ENCODE results near the gene CCDC197. TPM values are rescaled to one million over a fixed set of nuclear protein-coding genes. Genes with fewer than 3 reads are reported as not detected.
A peak's percentile ranks its signal among the peaks of the same experiment; 100 is the strongest.

CCDC197 gene
- total RNA-seq, 1 donor from 2014 or later = 1.2 TPM

DNA sequence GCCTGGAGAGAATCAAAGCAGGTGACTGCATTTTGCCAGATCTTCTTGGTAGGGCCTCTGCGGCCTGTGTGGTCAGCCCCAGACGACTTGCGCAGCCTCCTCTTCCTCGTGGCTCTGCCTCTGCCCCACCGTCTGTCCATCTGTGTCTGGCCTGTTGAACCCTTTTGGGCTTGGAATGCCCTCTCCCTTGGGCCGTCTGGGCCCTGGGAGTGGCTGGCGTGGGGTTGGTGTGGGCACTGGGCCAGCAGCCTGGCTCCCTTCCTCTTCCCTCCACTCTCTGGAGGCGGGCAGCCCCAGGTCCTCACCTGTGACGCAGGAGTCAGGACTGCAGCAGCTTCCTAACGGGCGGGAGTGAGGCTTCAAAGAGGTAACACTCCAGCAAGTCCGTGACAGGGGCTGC is 9.7 kb upstream of the CCDC197 start:
- peaks cover 42% of the 10 kb centered on the region for H3K4me1 ChIP-seq
- H3K27me3 ChIP-seq (ENCODE audit: low read depth) = no peaks in the 10 kb centered on the region
- H3K4me3 ChIP-seq = peak overlapping the region; percentile 50
- H3K27ac ChIP-seq (replicated peaks) = peak overlapping the region; percentile 89
- TF ChIP-seq, protein P1, sequence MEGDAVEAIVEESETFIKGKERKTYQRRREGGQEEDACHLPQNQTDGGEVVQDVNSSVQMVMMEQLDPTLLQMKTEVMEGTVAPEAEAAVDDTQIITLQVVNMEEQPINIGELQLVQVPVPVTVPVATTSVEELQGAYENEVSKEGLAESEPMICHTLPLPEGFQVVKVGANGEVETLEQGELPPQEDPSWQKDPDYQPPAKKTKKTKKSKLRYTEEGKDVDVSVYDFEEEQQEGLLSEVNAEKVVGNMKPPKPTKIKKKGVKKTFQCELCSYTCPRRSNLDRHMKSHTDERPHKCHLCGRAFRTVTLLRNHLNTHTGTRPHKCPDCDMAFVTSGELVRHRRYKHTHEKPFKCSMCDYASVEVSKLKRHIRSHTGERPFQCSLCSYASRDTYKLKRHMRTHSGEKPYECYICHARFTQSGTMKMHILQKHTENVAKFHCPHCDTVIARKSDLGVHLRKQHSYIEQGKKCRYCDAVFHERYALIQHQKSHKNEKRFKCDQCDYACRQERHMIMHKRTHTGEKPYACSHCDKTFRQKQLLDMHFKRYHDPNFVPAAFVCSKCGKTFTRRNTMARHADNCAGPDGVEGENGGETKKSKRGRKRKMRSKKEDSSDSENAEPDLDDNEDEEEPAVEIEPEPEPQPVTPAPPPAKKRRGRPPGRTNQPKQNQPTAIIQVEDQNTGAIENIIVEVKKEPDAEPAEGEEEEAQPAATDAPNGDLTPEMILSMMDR (IDR thresholded peaks at IDR 0.05; ENCODE audit: borderline replicate concordance) = no peak
- intact Hi-C loops (cut with micrococcal nuclease) = no loop called here
- H3K36me3 ChIP-seq = no peaks in the 10 kb centered on the region
- no peak for DNase-seq
- H3K9me3 ChIP-seq (replicated peaks) = no peaks in the 10 kb centered on the region

DNA sequence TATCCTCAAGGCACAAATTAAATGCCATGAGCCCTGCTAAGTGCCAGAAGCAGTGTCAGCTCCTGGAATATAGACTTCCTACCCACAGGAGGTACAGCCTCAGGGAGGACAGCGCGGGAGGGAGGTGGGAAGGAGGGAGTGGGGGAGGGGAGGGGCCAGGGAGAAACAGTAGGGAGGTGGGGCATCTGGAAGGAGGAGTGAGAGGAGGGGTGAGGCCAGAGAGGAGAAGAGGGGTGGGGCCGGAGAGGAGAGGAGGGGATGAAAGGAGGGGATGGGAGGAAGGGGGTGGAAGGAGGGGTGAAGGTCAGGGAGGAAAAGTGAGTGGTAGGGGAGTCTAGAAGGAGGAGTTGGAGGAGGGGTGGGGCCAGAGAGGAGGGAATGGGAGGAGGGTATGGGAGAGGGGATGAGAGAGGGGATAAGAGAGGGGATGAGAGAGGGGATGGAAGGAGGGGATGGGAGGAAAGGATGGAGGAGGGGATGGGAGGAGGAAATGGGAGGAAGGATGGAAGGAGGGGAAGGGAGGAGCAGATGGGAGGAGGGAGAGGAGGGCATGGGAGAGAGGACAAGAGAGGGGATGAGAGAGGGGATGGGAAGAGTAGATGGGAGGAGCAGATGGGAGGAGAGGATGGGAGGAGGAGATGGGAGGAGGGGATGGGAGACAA is 9.2 kb upstream of the CCDC197 start:
- intact Hi-C loops (cut with micrococcal nuclease) = no loop called here
- no peak for DNase-seq
- Histone ChIP-seq H3K9me3 (replicated peaks) (no peaks in the 10 kb centered on the region), H3K36me3 (no peaks in the 10 kb centered on the region), H3K27me3 (ENCODE audit: low read depth) (no peaks in the 10 kb centered on the region), H3K27ac (replicated peaks) (peak overlapping the region; percentile 89), H3K4me1 (peaks cover 36% of the 10 kb centered on the region), H3K4me3 (peak overlapping the region; percentile 50)
- TF ChIP-seq, protein P1 (IDR thresholded peaks at IDR 0.05; ENCODE audit: borderline replicate concordance) = no peak

DNA sequence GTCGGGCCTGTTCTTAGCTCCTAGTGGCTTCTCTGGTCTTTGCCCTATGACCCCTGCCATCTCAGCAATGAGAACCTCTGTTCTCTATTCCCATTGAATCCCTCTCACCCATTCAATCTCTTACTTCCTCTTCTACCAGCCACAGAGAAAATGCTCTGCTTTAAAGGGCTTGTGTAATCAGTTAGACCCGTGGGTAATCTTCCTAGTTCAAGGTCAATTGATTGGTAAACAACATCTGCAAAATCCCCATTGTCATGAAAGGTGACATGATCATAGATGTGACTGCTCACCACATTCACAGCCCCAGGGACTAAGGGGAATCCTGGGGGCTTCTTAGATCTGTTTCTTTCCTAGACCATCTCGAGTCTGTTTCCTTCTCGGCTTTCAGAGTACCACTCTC is 7.2 kb upstream of the CCDC197 start:
- H3K27ac ChIP-seq (replicated peaks) = no peak overlapping the region
- intact Hi-C loops (cut with micrococcal nuclease) = no loop called here
- TF ChIP-seq, protein P1 (IDR thresholded peaks at IDR 0.05; ENCODE audit: borderline replicate concordance) = no peak
- H3K36me3 ChIP-seq = no peaks in the 10 kb centered on the region
- H3K9me3 ChIP-seq (replicated peaks) = no peaks in the 10 kb centered on the region
- H3K4me3 ChIP-seq = no peak overlapping the region
- peaks cover 20% of the 10 kb centered on the region for H3K4me1 ChIP-seq
- no peak for DNase-seq
- no peaks in the 10 kb centered on the region for H3K27me3 ChIP-seq (ENCODE audit: low read depth)

DNA sequence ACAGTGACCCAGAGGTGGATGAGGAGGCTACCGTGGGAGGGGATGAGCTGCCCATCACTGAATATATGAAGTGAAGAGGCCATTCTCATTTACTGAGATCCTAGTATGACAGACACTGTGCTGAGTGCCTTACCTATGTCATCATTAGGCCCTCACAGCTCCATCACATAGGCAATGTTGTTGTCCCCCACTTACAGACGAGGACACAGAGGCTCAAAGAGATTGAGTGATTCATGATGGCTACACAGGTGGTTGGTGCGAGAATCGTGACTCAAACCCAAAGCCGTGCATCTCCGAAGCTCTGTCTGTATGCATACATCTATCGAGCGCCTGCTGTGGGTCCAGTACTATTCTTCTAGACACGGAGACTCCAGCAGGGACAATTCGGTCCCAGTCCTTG is 5.9 kb upstream of the CCDC197 start:
- TF ChIP-seq, protein P1 (IDR thresholded peaks at IDR 0.05; ENCODE audit: borderline replicate concordance) = no peak
- H3K27ac ChIP-seq (replicated peaks) = no peak overlapping the region
- intact Hi-C loops (cut with micrococcal nuclease) = no loop called here

DNA sequence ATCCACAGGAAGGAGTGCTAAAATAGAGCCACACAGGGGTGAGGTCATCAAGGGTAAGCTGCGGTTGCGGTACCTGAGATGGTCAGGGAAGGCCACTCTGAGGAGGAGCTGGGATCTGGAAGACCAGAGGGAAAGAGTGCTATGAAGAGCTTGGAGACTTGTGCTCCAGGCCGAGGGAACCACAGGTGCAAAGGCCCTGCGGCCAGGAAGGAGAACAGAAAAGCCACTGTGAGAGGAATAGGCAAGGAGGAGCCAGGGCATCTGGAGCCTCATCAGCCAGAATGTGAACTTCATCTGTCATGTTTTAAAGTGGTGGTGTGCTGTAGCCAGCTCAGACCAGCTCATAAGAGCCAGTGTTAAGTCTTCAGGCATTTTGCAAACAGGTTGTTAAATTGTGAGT is 5.5 kb upstream of the CCDC197 start:
- Histone ChIP-seq H3K4me3 (no peak overlapping the region), H3K27me3 (ENCODE audit: low read depth) (no peaks in the 10 kb centered on the region), H3K27ac (replicated peaks) (no peak overlapping the region), H3K4me1 (peaks cover 24% of the 10 kb centered on the region), H3K9me3 (replicated peaks) (no peaks in the 10 kb centered on the region), H3K36me3 (no peaks in the 10 kb centered on the region)
- intact Hi-C loops (cut with micrococcal nuclease) = no loop called here
- no peak for DNase-seq
- TF ChIP-seq, protein P1 (IDR thresholded peaks at IDR 0.05; ENCODE audit: borderline replicate concordance) = no peak

More for the DNA sequence above, 5.9 kb upstream of the CCDC197 start:
- Histone ChIP-seq H3K9me3 (replicated peaks) (no peaks in the 10 kb centered on the region), H3K27me3 (ENCODE audit: low read depth) (no peaks in the 10 kb centered on the region), H3K36me3 (no peaks in the 10 kb centered on the region), H3K4me3 (no peak overlapping the region), H3K4me1 (peaks cover 21% of the 10 kb centered on the region)
- DNase-seq = no peak

Measured in left ventricle myocardium inferior (tissue), 1 donor.